PFSK-1 (cell line): ENCODE data around the gene MCTP1.

Source experiments
- POLR2AphosphoS5 ChIP-seq: IDR thresholded peaks from 2 replicates; pipeline ENCODE4 v1.6.1; 2012; ENCODE audit warnings: low read depth, mild to moderate bottlenecking, control low read depth, low read length, moderate library complexity
- SIN3A ChIP-seq: IDR thresholded peaks from 2 replicates; pipeline ENCODE4 v1.6.1; 2012; ENCODE audit warnings: mild to moderate bottlenecking, low read length, moderate library complexity, borderline replicate concordance; ENCODE audit not compliant: insufficient read depth
- TAF1 ChIP-seq: IDR thresholded peaks from 2 replicates; pipeline ENCODE4 v1.6.1; 2012; ENCODE audit warnings: low read length, control low read depth, borderline replicate concordance; ENCODE audit not compliant: insufficient read depth
- TF ChIP-seq, protein P1 (sequence below), 2 experiments: IDR thresholded peaks; 2 replicates each; pipeline versions ENCODE4 v1.6.1 to v1.8.0; 2011 to 2012; ENCODE audit warnings: low read depth in 2 of 2, low read length in 2 of 2, control low read depth in 1 of 2, inconsistent platforms in 1 of 2, mild to moderate bottlenecking in 1 of 2, moderate library complexity in 1 of 2; ENCODE audit not compliant: insufficient read depth in 1 of 2

DNA sequence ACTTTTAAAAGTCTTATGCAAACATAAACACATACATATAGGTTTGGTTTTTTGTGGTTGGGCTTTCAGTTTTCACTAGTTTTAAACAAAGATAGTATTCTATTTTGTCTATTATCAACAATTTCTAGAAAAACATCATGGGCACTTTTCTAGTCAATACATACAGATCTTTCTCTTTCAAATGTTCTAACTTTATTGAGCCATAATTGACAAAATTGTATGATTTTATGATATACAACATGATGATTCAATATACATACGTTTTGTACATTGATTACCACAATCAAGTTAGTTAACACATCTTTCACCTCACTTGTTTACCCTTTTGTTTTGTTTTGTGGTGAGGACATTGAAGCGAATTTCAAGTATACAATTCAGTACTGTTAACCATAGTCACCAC is 265.9 kb downstream of the MCTP1 start:
- TF ChIP-seq POLR2AphosphoS5 (no peak), TAF1 (no peak), SIN3A (no peak)
- TF ChIP-seq, protein P1, sequence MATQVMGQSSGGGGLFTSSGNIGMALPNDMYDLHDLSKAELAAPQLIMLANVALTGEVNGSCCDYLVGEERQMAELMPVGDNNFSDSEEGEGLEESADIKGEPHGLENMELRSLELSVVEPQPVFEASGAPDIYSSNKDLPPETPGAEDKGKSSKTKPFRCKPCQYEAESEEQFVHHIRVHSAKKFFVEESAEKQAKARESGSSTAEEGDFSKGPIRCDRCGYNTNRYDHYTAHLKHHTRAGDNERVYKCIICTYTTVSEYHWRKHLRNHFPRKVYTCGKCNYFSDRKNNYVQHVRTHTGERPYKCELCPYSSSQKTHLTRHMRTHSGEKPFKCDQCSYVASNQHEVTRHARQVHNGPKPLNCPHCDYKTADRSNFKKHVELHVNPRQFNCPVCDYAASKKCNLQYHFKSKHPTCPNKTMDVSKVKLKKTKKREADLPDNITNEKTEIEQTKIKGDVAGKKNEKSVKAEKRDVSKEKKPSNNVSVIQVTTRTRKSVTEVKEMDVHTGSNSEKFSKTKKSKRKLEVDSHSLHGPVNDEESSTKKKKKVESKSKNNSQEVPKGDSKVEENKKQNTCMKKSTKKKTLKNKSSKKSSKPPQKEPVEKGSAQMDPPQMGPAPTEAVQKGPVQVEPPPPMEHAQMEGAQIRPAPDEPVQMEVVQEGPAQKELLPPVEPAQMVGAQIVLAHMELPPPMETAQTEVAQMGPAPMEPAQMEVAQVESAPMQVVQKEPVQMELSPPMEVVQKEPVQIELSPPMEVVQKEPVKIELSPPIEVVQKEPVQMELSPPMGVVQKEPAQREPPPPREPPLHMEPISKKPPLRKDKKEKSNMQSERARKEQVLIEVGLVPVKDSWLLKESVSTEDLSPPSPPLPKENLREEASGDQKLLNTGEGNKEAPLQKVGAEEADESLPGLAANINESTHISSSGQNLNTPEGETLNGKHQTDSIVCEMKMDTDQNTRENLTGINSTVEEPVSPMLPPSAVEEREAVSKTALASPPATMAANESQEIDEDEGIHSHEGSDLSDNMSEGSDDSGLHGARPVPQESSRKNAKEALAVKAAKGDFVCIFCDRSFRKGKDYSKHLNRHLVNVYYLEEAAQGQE (IDR thresholded peaks at IDR 0.05; ENCODE audit: insufficient read depth in 1 of 2, low read depth in 2 of 2, low read length in 2 of 2): no peak
